ENCODE results near the gene DNAJC1.

Gene DNAJC1

DNA sequence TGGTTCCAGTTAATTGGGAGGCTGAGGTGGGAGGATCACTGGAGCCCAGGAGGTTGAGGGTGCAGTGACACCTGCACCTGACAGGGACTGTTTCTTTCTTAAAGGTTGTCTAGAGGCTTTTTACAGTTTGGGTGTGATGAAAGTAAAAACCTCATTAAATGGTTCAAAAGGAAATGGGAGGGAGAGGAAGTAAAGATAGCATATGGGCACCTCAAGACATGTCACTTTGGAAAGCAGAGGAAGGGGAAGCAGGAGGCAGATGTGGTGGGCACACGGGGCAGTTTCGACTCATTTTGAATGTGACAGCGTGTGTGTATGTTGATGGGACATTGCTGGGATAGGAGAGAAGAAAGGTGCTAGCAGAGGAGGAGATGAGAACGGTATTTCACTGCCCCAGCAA is 266.4 kb downstream of the DNAJC1 start:
- peaks cover 19 to 98% of the 10 kb centered on the region in 2 donors for H3K36me3 ChIP-seq (replicated peaks in 1 of 2; ENCODE audit: control insufficient read depth in 2 of 2, insufficient read depth in 2 of 2, low read length in 2 of 2)
- peaks cover 4 to 8% of the 10 kb centered on the region in 2 donors for H3K4me1 ChIP-seq (ENCODE audit: control insufficient read depth in 2 of 2, insufficient read depth in 1 of 2, low read depth in 1 of 2, low read length in 2 of 2)
- H4K91ac ChIP-seq (ENCODE audit: low read depth, low read length, poor library complexity), result no peak overlapping the region

DNA sequence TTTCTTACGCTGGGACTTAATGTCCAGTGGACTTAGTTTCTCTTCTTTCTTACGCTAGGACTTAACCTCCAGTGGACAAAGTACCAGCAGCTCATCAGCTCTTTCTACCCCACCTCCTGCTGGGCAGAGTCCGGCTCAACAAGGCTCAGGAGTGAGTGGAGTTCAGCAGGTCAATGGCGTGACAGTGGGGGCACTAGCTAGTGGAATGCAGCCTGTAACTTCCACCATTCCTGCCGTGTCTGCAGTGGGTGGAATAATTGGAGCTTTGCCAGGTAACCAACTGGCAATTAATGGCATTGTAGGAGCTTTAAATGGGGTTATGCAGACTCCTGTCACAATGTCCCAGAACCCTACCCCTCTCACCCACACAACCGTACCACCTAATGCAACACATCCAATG is 269.8 kb downstream of the DNAJC1 start:
- no peak overlapping the region for H2BK15ac ChIP-seq (ENCODE audit: low read length)
- no peak overlapping the region for H3K23ac ChIP-seq (ENCODE audit: low read depth, low read length, poor library complexity)
- peak; percentile 50 for DNase-seq (ENCODE audit: low spot score)
- no peak overlapping the region for H2AFZ ChIP-seq (ENCODE audit: low read length)
- H3K27ac ChIP-seq (replicated peaks; ENCODE audit: low read length), result no peak overlapping the region
- H3K4me2 ChIP-seq (ENCODE audit: insufficient read depth, low read length, poor library complexity, severe bottlenecking), result no peak overlapping the region
- no peak overlapping the region for H2BK12ac ChIP-seq (ENCODE audit: low read length)
- no peak overlapping the region for H2BK5ac ChIP-seq (ENCODE audit: low read length)
- no peak overlapping the region for H4K91ac ChIP-seq (ENCODE audit: low read depth, low read length, poor library complexity)
- peaks cover 7 to 12% of the 10 kb centered on the region in 2 donors for H3K4me1 ChIP-seq (ENCODE audit: control insufficient read depth in 2 of 2, insufficient read depth in 1 of 2, low read depth in 1 of 2, low read length in 2 of 2)
- H3K4ac ChIP-seq (ENCODE audit: low read length), result no peak overlapping the region
- no peak overlapping the region for H4K8ac ChIP-seq (ENCODE audit: low read depth, low read length)
- no peaks in the 10 kb centered on the region for H3K27me3 ChIP-seq (ENCODE audit: control insufficient read depth in 3 of 3, insufficient read depth in 3 of 3, low read depth in 1 of 3, low read length in 3 of 3)
- no peak overlapping the region for H3K18ac ChIP-seq (ENCODE audit: low read length)
- no peaks in the 10 kb centered on the region for H3K79me1 ChIP-seq (ENCODE audit: low read depth, low read length)
- no peak overlapping the region for H3K4me3 ChIP-seq (ENCODE audit: low read length in 2 of 2)
- no peak overlapping the region for H2AK5ac ChIP-seq (ENCODE audit: low read depth, low read length)
- no peak overlapping the region for H3K9ac ChIP-seq (ENCODE audit: low read depth, low read length, poor library complexity)
- H2BK120ac ChIP-seq (ENCODE audit: low read depth, low read length), result no peak overlapping the region
- peaks cover 0 to 3% of the 10 kb centered on the region in 2 donors for H3K9me3 ChIP-seq (replicated peaks in 1 of 2; ENCODE audit: control insufficient read depth in 2 of 2, insufficient read depth in 1 of 2, low read depth in 1 of 2, low read length in 2 of 2)
- H3K36me3 ChIP-seq (replicated peaks in 1 of 2; ENCODE audit: control insufficient read depth in 2 of 2, insufficient read depth in 2 of 2, low read length in 2 of 2), result peaks cover 10 to 85% of the 10 kb centered on the region in 2 donors
- no peak overlapping the region for H3K14ac ChIP-seq (ENCODE audit: low read length)
- WGBS, 2 donors (ENCODE audit: extremely low coverage in 2 of 2, insufficient read length in 2 of 2, insufficient replicate concordance in 1 of 2), result no CpG with 5 or more reads among the region's 6 CpGs

More for the DNA sequence above, 266.4 kb downstream of the DNAJC1 start:
- Histone ChIP-seq H2BK5ac (ENCODE audit: low read length) (no peak overlapping the region), H2AK5ac (ENCODE audit: low read depth, low read length) (no peak overlapping the region), H3K27me3 (ENCODE audit: control insufficient read depth in 3 of 3, insufficient read depth in 3 of 3, low read depth in 1 of 3, low read length in 3 of 3) (no peaks in the 10 kb centered on the region), H3K4ac (ENCODE audit: low read length) (no peak overlapping the region), H3K23ac (ENCODE audit: low read depth, low read length, poor library complexity) (no peak overlapping the region), H2AFZ (ENCODE audit: low read length) (no peak overlapping the region), H3K27ac (replicated peaks; ENCODE audit: low read length) (no peak overlapping the region), H3K4me2 (ENCODE audit: insufficient read depth, low read length, poor library complexity, severe bottlenecking) (no peak overlapping the region), H2BK120ac (ENCODE audit: low read depth, low read length) (no peak overlapping the region), H3K14ac (ENCODE audit: low read length) (no peak overlapping the region), H3K4me3 (ENCODE audit: low read length in 2 of 2) (no peak overlapping the region), H3K9ac (ENCODE audit: low read depth, low read length, poor library complexity) (no peak overlapping the region), H4K8ac (ENCODE audit: low read depth, low read length) (no peak overlapping the region), H2BK15ac (ENCODE audit: low read length) (no peak overlapping the region), H3K9me3 (replicated peaks in 1 of 2; ENCODE audit: control insufficient read depth in 2 of 2, insufficient read depth in 1 of 2, low read depth in 1 of 2, low read length in 2 of 2) (peaks cover 0 to 3% of the 10 kb centered on the region in 2 donors), H3K18ac (ENCODE audit: low read length) (no peak overlapping the region), H3K79me1 (ENCODE audit: low read depth, low read length) (no peaks in the 10 kb centered on the region), H2BK12ac (ENCODE audit: low read length) (no peak overlapping the region)
- DNase-seq (ENCODE audit: low spot score), result no peak
- no CpG with 5 or more reads among the region's 4 CpGs for WGBS, 2 donors (ENCODE audit: extremely low coverage in 2 of 2, insufficient read length in 2 of 2, insufficient replicate concordance in 1 of 2)

DNA sequence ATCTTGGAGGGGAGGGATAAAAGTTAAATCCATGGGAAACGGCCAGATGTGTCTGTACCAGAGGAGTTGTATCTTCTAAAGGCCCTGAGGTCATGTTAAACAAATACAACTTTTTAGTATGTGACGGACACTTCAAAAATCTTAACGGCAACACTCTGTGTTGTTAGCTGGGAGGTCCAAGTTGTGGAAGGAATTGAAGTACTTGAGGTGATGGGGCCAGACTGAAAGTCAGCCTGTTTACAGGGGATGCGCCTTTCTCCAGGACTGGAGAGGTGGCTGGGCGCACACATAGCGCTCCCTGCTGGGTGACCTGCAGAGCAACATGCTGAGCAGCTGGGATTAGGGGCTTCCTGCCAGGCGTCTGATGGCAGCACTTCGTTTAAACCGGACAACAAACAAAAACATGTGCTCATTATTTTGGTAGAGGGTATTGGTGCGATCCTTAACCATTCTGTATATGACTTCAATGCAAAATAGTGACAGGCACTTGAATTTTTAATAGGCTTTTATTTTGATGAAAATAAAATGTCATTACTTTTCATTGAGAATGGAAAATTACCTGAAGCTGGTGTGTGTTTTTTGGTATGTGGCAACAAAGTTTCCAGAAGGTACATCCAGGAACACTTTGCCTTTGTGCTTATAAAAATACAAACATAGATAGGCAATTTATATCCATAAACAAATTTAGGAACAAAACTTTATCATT is 271.3 kb downstream of the DNAJC1 start:
- peaks cover 9 to 85% of the 10 kb centered on the region in 2 donors for H3K36me3 ChIP-seq (replicated peaks in 1 of 2; ENCODE audit: control insufficient read depth in 2 of 2, insufficient read depth in 2 of 2, low read length in 2 of 2)
- WGBS, 2 donors (ENCODE audit: extremely low coverage in 2 of 2, insufficient read length in 2 of 2, insufficient replicate concordance in 1 of 2), result no CpG with 5 or more reads among the region's 10 CpGs

DNA sequence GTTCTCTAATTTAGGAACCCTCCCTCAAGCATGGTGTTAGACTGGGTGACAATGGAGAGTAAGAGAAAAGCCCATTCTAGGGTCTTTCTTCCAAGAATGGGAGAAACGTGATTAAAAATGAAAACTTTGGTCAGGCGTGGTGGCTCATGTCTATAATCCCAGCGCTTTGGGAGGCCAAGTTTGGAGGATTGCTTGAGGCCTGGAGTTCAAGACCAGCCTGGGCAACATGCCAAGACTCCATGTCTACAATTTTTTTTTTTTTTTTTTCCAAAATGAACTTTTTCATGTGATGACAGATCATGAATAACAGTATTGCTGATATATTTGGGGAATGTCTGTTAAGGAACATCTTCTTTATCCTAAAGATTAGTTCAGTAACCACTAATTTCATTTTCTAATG is 274.9 kb downstream of the DNAJC1 start:
- no CpG with 5 or more reads among the region's 3 CpGs for WGBS, 2 donors (ENCODE audit: extremely low coverage in 2 of 2, insufficient read length in 2 of 2, insufficient replicate concordance in 1 of 2)
- Histone ChIP-seq H2BK5ac (ENCODE audit: low read length) (no peak overlapping the region), H3K4ac (ENCODE audit: low read length) (no peak overlapping the region), H3K14ac (ENCODE audit: low read length) (no peak overlapping the region), H2BK12ac (ENCODE audit: low read length) (no peak overlapping the region), H4K91ac (ENCODE audit: low read depth, low read length, poor library complexity) (no peak overlapping the region), H3K18ac (ENCODE audit: low read length) (no peak overlapping the region), H3K79me1 (ENCODE audit: low read depth, low read length) (no peaks in the 10 kb centered on the region), H3K4me2 (ENCODE audit: insufficient read depth, low read length, poor library complexity, severe bottlenecking) (no peak overlapping the region), H3K9ac (ENCODE audit: low read depth, low read length, poor library complexity) (no peak overlapping the region), H2BK15ac (ENCODE audit: low read length) (no peak overlapping the region), H3K9me3 (replicated peaks in 1 of 2; ENCODE audit: control insufficient read depth in 2 of 2, insufficient read depth in 1 of 2, low read depth in 1 of 2, low read length in 2 of 2) (peaks cover 0 to under 1% of the 10 kb centered on the region in 2 donors), H3K4me3 (ENCODE audit: low read length in 2 of 2) (no peak overlapping the region), H3K27me3 (ENCODE audit: control insufficient read depth in 3 of 3, insufficient read depth in 3 of 3, low read depth in 1 of 3, low read length in 3 of 3) (no peaks in the 10 kb centered on the region), H3K36me3 (replicated peaks in 1 of 2; ENCODE audit: control insufficient read depth in 2 of 2, insufficient read depth in 2 of 2, low read length in 2 of 2) (peaks cover under 1 to 54% of the 10 kb centered on the region in 2 donors), H4K8ac (ENCODE audit: low read depth, low read length) (no peak overlapping the region), H2AK5ac (ENCODE audit: low read depth, low read length) (no peak overlapping the region), H3K4me1 (ENCODE audit: control insufficient read depth in 2 of 2, insufficient read depth in 1 of 2, low read depth in 1 of 2, low read length in 2 of 2) (peaks cover 15 to 37% of the 10 kb centered on the region in 2 donors), H2AFZ (ENCODE audit: low read length) (no peak overlapping the region), H3K23ac (ENCODE audit: low read depth, low read length, poor library complexity) (no peak overlapping the region), H2BK120ac (ENCODE audit: low read depth, low read length) (no peak overlapping the region), H3K27ac (replicated peaks; ENCODE audit: low read length) (no peak overlapping the region)
- DNase-seq (ENCODE audit: low spot score), result no peak

More for the DNA sequence above, 271.3 kb downstream of the DNAJC1 start:
- Histone ChIP-seq H3K79me1 (ENCODE audit: low read depth, low read length) (no peaks in the 10 kb centered on the region), H3K14ac (ENCODE audit: low read length) (no peak overlapping the region), H3K27me3 (ENCODE audit: control insufficient read depth in 3 of 3, insufficient read depth in 3 of 3, low read depth in 1 of 3, low read length in 3 of 3) (no peaks in the 10 kb centered on the region), H2BK120ac (ENCODE audit: low read depth, low read length) (no peak overlapping the region), H3K9me3 (replicated peaks in 1 of 2; ENCODE audit: control insufficient read depth in 2 of 2, insufficient read depth in 1 of 2, low read depth in 1 of 2, low read length in 2 of 2) (peaks cover 0 to 2% of the 10 kb centered on the region in 2 donors), H3K18ac (ENCODE audit: low read length) (no peak overlapping the region), H3K4me1 (ENCODE audit: control insufficient read depth in 2 of 2, insufficient read depth in 1 of 2, low read depth in 1 of 2, low read length in 2 of 2) (peaks cover 11 to 18% of the 10 kb centered on the region in 2 donors), H3K4me3 (ENCODE audit: low read length in 2 of 2) (no peak overlapping the region), H3K27ac (replicated peaks; ENCODE audit: low read length) (peak overlapping the region; percentile 37), H2BK12ac (ENCODE audit: low read length) (no peak overlapping the region), H2AFZ (ENCODE audit: low read length) (no peak overlapping the region), H4K8ac (ENCODE audit: low read depth, low read length) (no peak overlapping the region), H3K4ac (ENCODE audit: low read length) (no peak overlapping the region), H3K23ac (ENCODE audit: low read depth, low read length, poor library complexity) (no peak overlapping the region), H3K4me2 (ENCODE audit: insufficient read depth, low read length, poor library complexity, severe bottlenecking) (no peak overlapping the region), H2AK5ac (ENCODE audit: low read depth, low read length) (no peak overlapping the region), H4K91ac (ENCODE audit: low read depth, low read length, poor library complexity) (no peak overlapping the region), H3K9ac (ENCODE audit: low read depth, low read length, poor library complexity) (no peak overlapping the region), H2BK5ac (ENCODE audit: low read length) (no peak overlapping the region), H2BK15ac (ENCODE audit: low read length) (no peak overlapping the region)
- peak; percentile 75 for DNase-seq (ENCODE audit: low spot score)
